ENCODE measurements around the gene POU4F1.

Gene POU4F1

DNA sequence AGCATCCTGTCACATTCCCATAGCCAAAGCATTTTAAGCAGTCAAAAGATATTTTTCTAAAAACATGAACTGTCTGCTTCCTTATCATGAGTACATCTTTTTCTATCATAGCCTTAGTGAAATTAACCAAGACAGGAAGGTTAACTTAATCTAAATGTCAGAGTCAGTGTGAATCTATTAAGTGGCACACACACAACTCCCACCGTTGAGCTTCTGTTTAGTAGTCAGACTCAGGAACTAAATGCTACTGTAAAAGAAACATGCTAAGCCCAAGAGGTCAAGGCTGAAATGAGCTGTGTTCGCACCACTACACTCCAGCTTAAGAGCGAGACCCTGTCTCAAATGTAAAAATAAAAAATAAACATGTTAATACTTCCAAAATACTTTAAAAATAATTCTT, 7.7 kb upstream of the POU4F1 start:
- TF ChIP-seq, protein P1, sequence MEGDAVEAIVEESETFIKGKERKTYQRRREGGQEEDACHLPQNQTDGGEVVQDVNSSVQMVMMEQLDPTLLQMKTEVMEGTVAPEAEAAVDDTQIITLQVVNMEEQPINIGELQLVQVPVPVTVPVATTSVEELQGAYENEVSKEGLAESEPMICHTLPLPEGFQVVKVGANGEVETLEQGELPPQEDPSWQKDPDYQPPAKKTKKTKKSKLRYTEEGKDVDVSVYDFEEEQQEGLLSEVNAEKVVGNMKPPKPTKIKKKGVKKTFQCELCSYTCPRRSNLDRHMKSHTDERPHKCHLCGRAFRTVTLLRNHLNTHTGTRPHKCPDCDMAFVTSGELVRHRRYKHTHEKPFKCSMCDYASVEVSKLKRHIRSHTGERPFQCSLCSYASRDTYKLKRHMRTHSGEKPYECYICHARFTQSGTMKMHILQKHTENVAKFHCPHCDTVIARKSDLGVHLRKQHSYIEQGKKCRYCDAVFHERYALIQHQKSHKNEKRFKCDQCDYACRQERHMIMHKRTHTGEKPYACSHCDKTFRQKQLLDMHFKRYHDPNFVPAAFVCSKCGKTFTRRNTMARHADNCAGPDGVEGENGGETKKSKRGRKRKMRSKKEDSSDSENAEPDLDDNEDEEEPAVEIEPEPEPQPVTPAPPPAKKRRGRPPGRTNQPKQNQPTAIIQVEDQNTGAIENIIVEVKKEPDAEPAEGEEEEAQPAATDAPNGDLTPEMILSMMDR (IDR thresholded peaks at IDR 0.05; ENCODE audit: extremely low read depth, missing control alignments) = no peak
- DNase-seq (ENCODE audit: low spot score) = no peak

DNA sequence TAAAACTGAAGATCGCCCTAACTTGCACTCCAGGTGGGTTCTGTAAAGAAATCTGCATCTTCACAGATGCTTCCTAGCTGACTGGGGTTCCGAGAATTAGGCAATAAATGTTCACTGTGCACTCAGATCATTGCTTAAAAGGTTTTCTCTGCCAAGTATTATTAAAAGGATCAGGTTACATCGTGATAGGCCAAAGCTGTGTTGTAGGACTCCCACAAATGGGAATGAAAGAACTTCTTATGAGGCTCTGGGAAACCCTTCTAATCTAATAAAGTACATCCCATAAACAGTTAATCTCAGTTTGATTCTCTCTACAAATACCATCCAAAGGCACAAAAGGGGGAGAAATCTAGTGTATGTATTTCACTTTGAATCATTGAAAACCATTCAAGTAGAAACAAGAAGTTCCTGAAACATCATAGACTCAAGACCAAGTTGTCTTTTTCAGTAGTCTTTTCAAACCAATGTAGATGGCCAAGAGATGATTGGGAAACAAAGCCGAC, 7.1 kb upstream of the POU4F1 start:
- no peak for DNase-seq (ENCODE audit: low spot score)

DNA sequence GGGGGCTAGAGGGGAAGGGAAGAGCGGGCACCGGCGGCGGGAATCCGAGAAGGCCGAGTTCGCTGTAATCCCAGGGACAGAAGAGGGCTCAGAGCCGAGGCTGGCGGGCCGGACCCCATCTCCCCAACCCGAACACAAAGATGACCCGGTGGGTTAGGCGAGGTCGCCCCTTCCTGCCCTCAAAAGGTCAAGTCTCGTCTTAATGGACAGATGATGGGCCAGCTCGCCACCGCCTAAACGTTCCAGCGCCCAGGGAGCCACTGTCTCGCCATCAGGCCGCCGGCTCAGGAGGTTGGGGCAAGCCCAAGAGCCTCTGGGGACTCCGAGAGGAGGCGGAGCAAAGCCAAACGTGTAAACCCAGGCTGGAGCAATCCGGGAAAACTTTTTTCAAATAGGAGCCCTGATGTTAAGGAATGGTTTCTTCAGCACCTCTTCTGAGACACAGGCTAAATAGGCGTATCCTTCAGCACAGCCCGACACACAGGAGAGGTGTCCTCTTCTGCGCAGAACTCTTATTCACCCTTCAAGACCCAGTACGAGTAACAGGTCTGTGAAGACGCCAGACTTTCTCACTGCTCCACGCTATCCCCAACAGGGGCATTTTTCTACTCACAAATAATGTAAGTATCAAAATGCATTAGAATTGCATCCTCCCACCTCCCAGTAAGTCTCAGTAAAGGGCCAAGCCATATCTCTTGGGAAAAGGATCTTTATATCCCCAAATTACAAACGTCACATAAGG, 6.3 kb upstream of the POU4F1 start:
- TF ChIP-seq, protein P1 (IDR thresholded peaks at IDR 0.05; ENCODE audit: extremely low read depth, missing control alignments) = no peak
- no peak for DNase-seq (ENCODE audit: low spot score)

More for the DNA sequence above, 7.1 kb upstream of the POU4F1 start:
- TF ChIP-seq, protein P1 (IDR thresholded peaks at IDR 0.05; ENCODE audit: extremely low read depth, missing control alignments) = no peak

DNA sequence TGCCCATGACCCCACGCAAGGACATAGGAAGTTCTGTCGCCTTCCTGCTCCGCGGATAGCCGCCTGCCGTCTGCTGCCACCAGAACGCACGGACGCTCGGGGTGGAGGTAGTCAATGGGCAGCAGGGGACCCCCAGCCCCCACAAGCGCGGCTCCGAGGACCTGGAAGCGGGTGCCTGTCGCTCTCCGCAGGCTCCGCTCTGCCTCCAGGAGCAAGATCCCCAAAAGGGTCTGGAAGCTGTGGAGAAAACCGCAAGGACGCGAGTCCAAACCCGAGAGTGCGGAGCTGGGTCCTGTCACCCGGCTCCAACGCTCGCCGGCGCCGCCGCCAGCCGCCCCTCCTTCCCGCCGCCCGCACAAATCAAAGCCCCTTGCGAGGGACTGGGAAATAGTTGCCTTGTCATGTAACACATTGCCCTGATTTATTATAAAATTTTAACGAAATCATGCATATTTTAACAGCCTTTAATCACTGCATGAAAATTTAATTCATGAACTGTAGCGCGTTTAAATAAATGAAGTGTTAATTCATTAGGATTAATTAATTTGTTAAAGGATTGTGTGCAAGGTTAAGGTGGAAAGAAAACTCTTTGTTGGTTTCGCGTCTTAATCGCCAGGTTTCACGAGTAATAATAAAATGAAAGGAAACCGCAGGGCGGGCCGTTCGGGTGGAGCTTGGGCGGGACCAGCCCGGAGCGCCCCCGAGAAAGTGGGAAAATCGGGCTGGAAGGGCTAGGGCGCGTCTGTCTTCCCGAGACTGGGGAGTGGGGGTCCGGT, 5.5 kb upstream of the POU4F1 start:
- DNase-seq (ENCODE audit: low spot score) = no peak
- TF ChIP-seq, protein P1 (IDR thresholded peaks at IDR 0.05; ENCODE audit: extremely low read depth, missing control alignments) = no peak

DNA sequence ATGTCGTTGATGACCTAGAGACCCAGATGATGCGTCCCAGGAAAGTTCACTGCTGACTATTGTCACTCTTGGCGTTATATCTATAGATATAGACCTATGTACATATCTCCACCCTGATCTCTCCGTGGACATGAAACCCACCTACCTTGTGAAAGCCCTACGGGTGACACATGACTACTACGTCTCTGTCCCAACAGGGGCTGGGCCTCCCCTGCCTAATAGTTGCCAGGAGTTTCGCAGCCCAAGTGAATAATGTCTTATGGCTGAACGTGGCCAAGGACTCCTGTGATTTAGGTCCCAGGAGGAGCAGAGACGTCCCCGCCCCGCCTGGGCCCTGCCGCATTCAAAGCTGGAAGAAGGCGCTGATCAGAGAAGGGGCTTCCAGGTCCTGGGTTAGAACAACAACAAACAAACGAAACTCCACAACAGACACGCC, 4.9 kb upstream of the POU4F1 start:
- peak; percentile 31 for DNase-seq (ENCODE audit: low spot score)
- TF ChIP-seq, protein P1 (IDR thresholded peaks at IDR 0.05; ENCODE audit: extremely low read depth, missing control alignments) = no peak

DNA sequence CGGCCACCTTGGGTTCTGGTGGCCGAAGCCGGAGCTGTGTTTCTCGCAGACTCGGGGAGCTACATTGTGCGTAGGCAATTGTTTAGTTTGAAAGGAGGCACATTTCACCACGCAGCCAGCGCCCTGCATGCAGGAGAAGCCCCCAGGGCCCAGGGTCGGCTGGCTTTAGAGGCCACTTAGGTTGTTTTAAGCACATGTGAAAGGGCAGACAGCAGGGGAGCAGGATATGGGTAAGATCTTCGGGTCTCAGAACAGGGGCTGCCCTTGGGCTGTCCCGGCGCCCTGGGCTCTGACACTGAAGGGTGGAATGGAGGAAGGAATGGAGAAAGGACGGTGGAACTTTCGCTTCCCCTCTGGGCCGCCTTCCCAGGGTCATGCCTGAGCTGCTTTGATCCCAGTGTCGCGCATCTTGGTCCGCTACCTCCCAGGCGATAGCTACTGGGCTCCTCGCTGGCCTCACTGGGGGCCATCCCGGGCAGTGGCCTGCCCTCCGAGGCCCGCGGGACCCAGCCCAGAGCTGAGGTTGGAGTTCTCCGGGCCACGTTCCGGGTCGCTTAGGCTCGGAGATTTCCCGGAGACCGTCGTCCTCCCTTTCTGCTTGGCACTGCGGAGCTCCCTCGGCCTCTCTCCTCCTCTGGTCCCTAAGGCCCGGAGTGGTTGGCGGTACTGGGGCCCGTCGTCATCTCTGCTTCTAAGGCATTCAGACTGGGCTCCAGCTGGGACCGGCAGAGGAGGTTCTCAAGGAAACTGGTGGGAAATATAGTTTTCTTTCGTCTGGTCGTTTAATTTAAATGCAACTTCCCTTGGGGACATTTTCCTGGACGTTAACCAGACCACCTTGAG, 4.3 kb upstream of the POU4F1 start:
- no peak for DNase-seq (ENCODE audit: low spot score)
- TF ChIP-seq, protein P1 (IDR thresholded peaks at IDR 0.05; ENCODE audit: extremely low read depth, missing control alignments) = no peak
